DOHH2 (cell line): ENCODE measurements around the gene LRRC40.

ENCODE experiments used
- EZH2phosphoT487 ChIP-seq: fragments of 200-600 bp; sonication (generic); IDR thresholded peaks from 2 replicates; pipeline ENCODE4 v1.6.1; 2017; ENCODE audit warnings: borderline replicate concordance, mild to moderate bottlenecking, antibody characterized with exemption, low read length, moderate library complexity, mixed read lengths
- TF ChIP-seq, protein P1 (sequence below): fragments of 200-600 bp; sonication (generic); IDR thresholded peaks from one replicate; pipeline ENCODE4 v1.5.1; 2014; ENCODE audit warnings: antibody characterized with exemption, mild to moderate bottlenecking, low read depth, low read length; ENCODE audit not compliant: poor library complexity, severe bottlenecking

DNA sequence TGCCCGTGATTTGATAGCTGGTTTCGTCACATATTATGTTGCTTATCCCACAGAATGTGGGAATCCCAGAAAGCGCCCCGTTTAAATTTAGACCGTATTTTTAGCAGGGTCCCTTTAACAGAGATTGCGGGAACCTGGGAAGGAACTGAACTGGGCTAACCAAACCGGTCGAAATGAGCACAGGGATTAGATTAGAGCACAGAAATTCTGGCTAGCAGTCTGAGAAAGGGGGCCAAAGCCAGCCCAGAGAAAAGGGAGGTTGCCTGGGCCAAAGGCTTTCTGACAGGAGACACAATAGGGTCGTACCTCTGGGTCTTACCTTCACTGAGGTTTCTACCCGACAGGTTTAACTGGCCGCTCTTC is 327 bp downstream of the LRRC40 start:
- TF ChIP-seq, protein P1, sequence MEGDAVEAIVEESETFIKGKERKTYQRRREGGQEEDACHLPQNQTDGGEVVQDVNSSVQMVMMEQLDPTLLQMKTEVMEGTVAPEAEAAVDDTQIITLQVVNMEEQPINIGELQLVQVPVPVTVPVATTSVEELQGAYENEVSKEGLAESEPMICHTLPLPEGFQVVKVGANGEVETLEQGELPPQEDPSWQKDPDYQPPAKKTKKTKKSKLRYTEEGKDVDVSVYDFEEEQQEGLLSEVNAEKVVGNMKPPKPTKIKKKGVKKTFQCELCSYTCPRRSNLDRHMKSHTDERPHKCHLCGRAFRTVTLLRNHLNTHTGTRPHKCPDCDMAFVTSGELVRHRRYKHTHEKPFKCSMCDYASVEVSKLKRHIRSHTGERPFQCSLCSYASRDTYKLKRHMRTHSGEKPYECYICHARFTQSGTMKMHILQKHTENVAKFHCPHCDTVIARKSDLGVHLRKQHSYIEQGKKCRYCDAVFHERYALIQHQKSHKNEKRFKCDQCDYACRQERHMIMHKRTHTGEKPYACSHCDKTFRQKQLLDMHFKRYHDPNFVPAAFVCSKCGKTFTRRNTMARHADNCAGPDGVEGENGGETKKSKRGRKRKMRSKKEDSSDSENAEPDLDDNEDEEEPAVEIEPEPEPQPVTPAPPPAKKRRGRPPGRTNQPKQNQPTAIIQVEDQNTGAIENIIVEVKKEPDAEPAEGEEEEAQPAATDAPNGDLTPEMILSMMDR, result no peak
- TF ChIP-seq EZH2phosphoT487, result no peak
